DOHH2 (cell line): ENCODE data around the gene HIF3A.

Experiments used
- CTCF ChIP-seq: fragments of 200-600 bp; sonication (generic); IDR thresholded peaks from one replicate; pipeline ENCODE4 v1.5.1; 2014; ENCODE audit warnings: antibody characterized with exemption, mild to moderate bottlenecking, low read depth, low read length; ENCODE audit not compliant: poor library complexity, severe bottlenecking
- EZH2phosphoT487 ChIP-seq: fragments of 200-600 bp; sonication (generic); IDR thresholded peaks from 2 replicates; pipeline ENCODE4 v1.6.1; 2017; ENCODE audit warnings: borderline replicate concordance, mild to moderate bottlenecking, antibody characterized with exemption, low read length, moderate library complexity, mixed read lengths

- no peak for TF ChIP-seq CTCF
- TF ChIP-seq EZH2phosphoT487, result no peak
Observed at GRCh38 chr19:46380690-46381089, 83.8 kb downstream of the HIF3A start.
